Breast epithelium (tissue), 4 donors: Measurements from ENCODE around the gene ZFP14. TPM values are rescaled to one million over a fixed set of nuclear protein-coding genes. Genes with fewer than 3 reads are reported as not detected.

Experiments used
- DNase-seq, 2 donors: peaks; one replicate each; pipeline ENCODE4 v3.0.0-alpha.2; 2019; ENCODE audit warnings: low spot score in 2 of 2
- H3K27ac ChIP-seq, 2 donors: fragments of 200-600 bp; sonication (generic) in 1 of 2; one replicate each; pipeline ENCODE4 v1.5.1; 2016 to 2019; ENCODE audit warnings: mild to moderate bottlenecking in 1 of 2
- H3K27me3 ChIP-seq, 2 donors: fragments of 200-600 bp; sonication (generic) in 1 of 2; one replicate each; pipeline versions ENCODE4 v1.5.1 to v1.6.0; 2017 to 2019; ENCODE audit warnings: control low read depth in 1 of 2, mild to moderate bottlenecking in 1 of 2
- H3K36me3 ChIP-seq: fragments of 200-600 bp; one replicate; pipeline ENCODE4 v1.5.1; 2019
- H3K4me1 ChIP-seq, 2 donors: fragments of 200-600 bp; sonication (generic); one replicate each; pipeline ENCODE4 v1.5.1; 2016 to 2019; ENCODE audit warnings: control low read depth in 1 of 2
- H3K4me3 ChIP-seq, 3 donors: fragments of 200-600 bp; sonication (generic); 1 replicate in 2 of 3; 2 replicates in 1 of 3; pipeline ENCODE4 v1.5.1; 2016 to 2019; ENCODE audit warnings: mild to moderate bottlenecking in 3 of 3, moderate library complexity in 2 of 3
- H3K9me3 ChIP-seq, 2 donors: fragments of 200-600 bp; sonication (generic) in 1 of 2; one replicate each; pipeline ENCODE4 v1.5.1; 2016 to 2019; ENCODE audit warnings: control low read depth in 1 of 2
- CTCF ChIP-seq, 3 donors: fragments of 450-650 bp; IDR thresholded peaks; one replicate each; pipeline ENCODE4 v1.5.1; 2016 to 2017; ENCODE audit warnings: antibody characterized with exemption in 3 of 3, mild to moderate bottlenecking in 3 of 3, moderate library complexity in 3 of 3
- POLR2A ChIP-seq: fragments of 450-650 bp; IDR thresholded peaks from one replicate; pipeline ENCODE4 v1.6.1; 2016; ENCODE audit warnings: antibody characterized with exemption, mild to moderate bottlenecking, moderate library complexity
- POLR2AphosphoS5 ChIP-seq, 3 donors: sonication (generic); formaldehyde crosslinking; IDR thresholded peaks; one replicate each; pipeline ENCODE4 v1.6.1; 2017; ENCODE audit warnings: antibody characterized with exemption in 3 of 3
- intact Hi-C: fragments of 100-400 bp; cut with DNase I; formaldehyde crosslinking; loops from one replicate; pipeline ENCODE4 v1.15.1; 2023; ENCODE audit warnings: low total_unique reads
- total RNA-seq, 3 donors: library from RNA; depleted of rRNA; stranded (reverse); fragments of >200 nt; gene quantifications; one replicate each; pipeline ENCODE4 v1.1.0, GENCODE V29; 2016

The ZFP14 gene
- total RNA-seq, 3 donors from 2014 or later = 5.3 to 13.3 (median 8.5) TPM

DNA sequence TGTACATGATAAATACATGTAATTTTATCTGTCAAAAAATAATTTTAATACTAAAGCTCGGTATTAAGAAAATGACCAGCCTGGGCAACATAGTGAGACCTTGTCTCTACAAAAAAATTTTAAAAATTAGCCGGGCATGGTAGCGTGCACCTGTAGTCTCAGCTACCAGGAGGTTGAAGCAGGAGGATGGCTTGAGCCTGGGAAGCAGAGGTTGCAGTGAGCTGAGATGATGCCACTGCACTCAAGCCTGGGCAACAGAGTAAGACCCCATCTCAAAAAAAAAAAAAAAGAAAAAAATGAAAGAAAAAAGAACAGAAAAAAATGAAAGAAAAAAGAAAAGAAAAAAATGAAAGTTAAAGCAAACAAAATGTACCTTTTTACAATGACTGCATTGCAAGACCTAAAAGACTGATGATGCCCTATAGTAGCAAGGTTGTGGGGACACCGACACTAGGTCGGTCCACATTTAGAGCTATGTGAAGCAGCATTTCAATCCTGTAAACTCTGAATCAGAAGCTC lies 5.3 kb downstream of the ZFP14 start:
- H3K4me1 ChIP-seq = peaks cover 0 to 10% of the 10 kb centered on the region in 2 donors
- H3K4me3 ChIP-seq = no peak overlapping the region
- H3K27ac ChIP-seq = no peak overlapping the region
- intact Hi-C loops = no loop called here
- no peak for DNase-seq
- no peaks in the 10 kb centered on the region for H3K36me3 ChIP-seq
- H3K9me3 ChIP-seq = peaks cover 0 to 19% of the 10 kb centered on the region in 2 donors
- TF ChIP-seq POLR2AphosphoS5 (IDR thresholded peaks at IDR 0.05) = no peak
- TF ChIP-seq POLR2A = no peak
- no peak for TF ChIP-seq CTCF (IDR thresholded peaks at IDR 0.05)
- no peaks in the 10 kb centered on the region for H3K27me3 ChIP-seq

DNA sequence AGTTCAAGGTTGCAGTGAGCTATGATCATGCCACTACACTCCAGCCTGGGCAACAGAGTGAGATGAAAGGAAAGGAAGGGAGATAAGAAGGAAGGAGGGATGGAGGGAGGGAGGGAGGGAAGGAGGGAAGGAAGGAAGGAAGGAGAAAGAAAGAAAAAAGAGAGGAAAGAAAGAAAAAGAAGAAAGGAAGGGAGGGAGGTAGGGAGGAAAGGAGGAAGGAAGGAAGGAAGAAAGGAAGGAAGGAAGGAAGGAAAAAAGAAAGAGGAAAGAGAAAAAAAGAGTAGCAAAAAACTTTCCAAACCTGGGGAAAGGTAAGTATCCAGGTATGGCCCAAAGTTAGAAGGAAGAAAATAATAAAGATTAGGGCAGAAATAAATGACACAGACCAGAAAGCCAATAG lies 7.1 kb downstream of the ZFP14 start:
- H3K27me3 ChIP-seq = no peaks in the 10 kb centered on the region
- no peaks in the 10 kb centered on the region for H3K36me3 ChIP-seq
- no peak for DNase-seq
- no peaks in the 10 kb centered on the region for H3K4me1 ChIP-seq
- no peak overlapping the region for H3K27ac ChIP-seq
- intact Hi-C loops = no loop called here
- H3K9me3 ChIP-seq = peaks cover 0 to 19% of the 10 kb centered on the region in 2 donors
- TF ChIP-seq POLR2A (no peak), CTCF (IDR thresholded peaks at IDR 0.05) (no peak), POLR2AphosphoS5 (IDR thresholded peaks at IDR 0.05) (no peak)
- no peak overlapping the region for H3K4me3 ChIP-seq

DNA sequence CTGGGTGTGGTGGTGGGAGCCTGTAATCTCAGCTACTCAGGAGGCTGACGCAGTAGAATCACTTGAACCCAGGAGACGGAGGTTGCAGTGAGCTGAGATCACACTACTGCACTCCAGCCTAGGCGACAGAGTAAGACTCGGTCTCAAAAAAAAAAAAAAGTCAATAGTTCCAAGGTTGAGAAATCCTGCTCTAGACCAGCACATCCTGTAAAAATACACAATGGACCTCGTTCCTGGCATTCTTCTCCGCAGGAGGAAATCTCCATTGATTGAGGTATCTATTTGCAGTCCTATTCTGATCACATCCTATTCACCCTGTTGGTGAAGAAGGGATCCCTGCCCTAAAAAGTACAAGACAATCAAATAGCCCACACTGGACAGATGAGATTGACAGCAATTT lies 15.2 kb downstream of the ZFP14 start:
- Histone ChIP-seq H3K4me1 (no peaks in the 10 kb centered on the region), H3K4me3 (no peak overlapping the region), H3K36me3 (no peaks in the 10 kb centered on the region), H3K27ac (no peak overlapping the region), H3K27me3 (no peaks in the 10 kb centered on the region), H3K9me3 (peaks cover 0 to 6% of the 10 kb centered on the region in 2 donors)
- intact Hi-C loops = loop anchor here (1.0 kb wide), 1 partner anchor 11 kb away; no protein-coding TSS in a partner anchor
- TF ChIP-seq POLR2A (no peak), CTCF (IDR thresholded peaks at IDR 0.05) (no peak), POLR2AphosphoS5 (IDR thresholded peaks at IDR 0.05) (no peak)
- no peak for DNase-seq

DNA sequence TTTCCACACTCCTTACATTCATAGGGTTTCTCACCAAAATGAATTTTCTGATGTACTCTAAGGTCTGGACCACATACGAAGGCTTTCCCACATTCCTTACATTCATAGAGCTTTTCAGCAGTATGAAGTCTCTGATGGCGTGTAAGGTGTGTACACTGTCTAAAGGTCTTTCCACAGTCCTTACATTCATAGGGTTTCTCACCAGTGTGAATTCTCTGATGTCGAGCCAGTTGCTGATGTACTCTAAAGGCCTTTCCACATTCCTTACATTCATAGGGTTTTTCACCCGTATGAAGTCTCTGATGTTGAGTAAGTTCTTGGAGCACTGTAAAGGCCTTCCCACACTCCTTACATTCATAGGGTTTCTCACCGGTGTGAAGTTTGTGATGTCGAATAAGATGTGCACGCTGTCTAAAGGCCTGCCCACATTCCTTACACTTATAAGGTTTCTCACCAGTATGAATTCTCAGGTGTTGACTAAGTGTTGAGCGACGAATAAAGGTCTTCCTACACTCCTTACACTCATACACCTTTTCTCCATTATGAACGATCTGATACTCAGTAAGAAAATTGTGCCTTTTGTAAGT lies 38.1 kb downstream of the ZFP14 start:
- intact Hi-C loops = no loop called here
- H3K36me3 ChIP-seq = peaks cover 8% of the 10 kb centered on the region
- peaks cover 57 to 60% of the 10 kb centered on the region in 2 donors for H3K9me3 ChIP-seq
- peak overlapping the region in 1 of 3 donors; percentile 1 for H3K4me3 ChIP-seq
- no peaks in the 10 kb centered on the region for H3K27me3 ChIP-seq
- DNase-seq = no peak
- TF ChIP-seq POLR2AphosphoS5 (IDR thresholded peaks at IDR 0.05) (no peak), CTCF (IDR thresholded peaks at IDR 0.05) (no peak), POLR2A (no peak)
- H3K27ac ChIP-seq = no peak overlapping the region
- H3K4me1 ChIP-seq = no peaks in the 10 kb centered on the region

- Histone ChIP-seq H3K36me3 (no peaks in the 10 kb centered on the region), H3K4me1 (no peaks in the 10 kb centered on the region), H3K27me3 (no peaks in the 10 kb centered on the region), H3K27ac (peak overlapping the region; percentile 69 to 72), H3K4me3 (peak overlapping the region; percentile 48 to 91 (median 78)), H3K9me3 (peaks cover 0 to 4% of the 10 kb centered on the region in 2 donors)
- TF ChIP-seq CTCF (IDR thresholded peaks at IDR 0.05) = peak in 2 of 3 donors; percentile 22 to 44
- TF ChIP-seq POLR2AphosphoS5 (IDR thresholded peaks at IDR 0.05) = peak in 2 of 3 donors; percentile 59 to 67
- TF ChIP-seq POLR2A = no peak
- intact Hi-C loops = no loop called here
- DNase-seq = peak; percentile 93 to 96
Measured at GRCh38 chr19:36331353-36332228, 47.4 kb downstream of the ZFP14 start.
